ENCODE measurements around the gene TRPV3.
"Not testable (repeated sequence)": the region's sequence is repeated elsewhere in the genome, so short reads cannot be mapped to it uniquely, and the experiment has no call there.

TRPV3 gene

GRCh38 chr17:3557768-3558583 is at the start of gene TRPV3:
TRPV3 (minus strand) TSS chr17:3557812; CDS start chr17:3554850, 2,962 bp downstream.
- no peak for DNase-seq (ENCODE audit: low read depth)

- no peak for DNase-seq (ENCODE audit: low read depth)
Observed at GRCh38 chr17:3603870-3604259, 46.3 kb upstream of the TRPV3 start.

DNA sequence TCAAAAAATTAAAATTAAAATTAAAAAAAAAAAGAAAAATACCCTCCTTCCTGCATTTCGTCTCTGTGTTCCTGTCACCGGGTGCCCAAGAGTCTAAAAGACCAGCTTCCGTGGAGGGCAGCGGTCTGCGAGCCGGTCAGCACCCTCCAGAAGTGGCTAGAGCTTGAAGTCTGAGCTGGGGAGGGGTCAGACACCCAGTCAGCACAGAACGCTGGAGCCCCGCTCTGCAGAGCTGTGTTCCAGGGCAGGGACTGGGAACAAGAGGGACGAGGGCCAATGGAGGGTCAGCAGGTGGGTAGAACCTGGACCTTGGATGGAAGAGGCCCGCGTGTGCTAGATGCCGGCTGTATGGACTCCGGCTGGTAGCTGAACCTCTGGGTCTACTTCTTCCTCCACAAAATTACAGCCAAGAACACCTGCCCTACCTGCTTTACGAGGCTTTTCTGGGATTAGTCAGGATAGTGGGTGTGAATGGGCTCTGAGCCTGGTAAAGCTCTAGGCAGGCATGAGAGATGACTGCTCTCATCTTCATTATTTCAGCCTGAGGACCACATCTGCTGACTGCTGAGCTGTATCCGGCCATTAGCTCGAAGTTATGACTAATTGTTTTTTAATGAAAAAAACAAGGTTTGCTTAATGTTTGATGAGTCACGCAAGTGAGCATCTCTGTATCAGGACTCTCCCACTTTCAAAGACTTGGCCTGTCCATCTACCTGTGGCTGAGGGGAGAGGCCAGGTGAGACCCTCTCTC is 45.7 kb upstream of the TRPV3 start:
- DNase-seq (ENCODE audit: low read depth): peak; percentile 84

GRCh38 chr17:3602499-3602898 is 44.9 kb upstream of the TRPV3 start:
- DNase-seq (ENCODE audit: low read depth): peak; percentile 24

DNA sequence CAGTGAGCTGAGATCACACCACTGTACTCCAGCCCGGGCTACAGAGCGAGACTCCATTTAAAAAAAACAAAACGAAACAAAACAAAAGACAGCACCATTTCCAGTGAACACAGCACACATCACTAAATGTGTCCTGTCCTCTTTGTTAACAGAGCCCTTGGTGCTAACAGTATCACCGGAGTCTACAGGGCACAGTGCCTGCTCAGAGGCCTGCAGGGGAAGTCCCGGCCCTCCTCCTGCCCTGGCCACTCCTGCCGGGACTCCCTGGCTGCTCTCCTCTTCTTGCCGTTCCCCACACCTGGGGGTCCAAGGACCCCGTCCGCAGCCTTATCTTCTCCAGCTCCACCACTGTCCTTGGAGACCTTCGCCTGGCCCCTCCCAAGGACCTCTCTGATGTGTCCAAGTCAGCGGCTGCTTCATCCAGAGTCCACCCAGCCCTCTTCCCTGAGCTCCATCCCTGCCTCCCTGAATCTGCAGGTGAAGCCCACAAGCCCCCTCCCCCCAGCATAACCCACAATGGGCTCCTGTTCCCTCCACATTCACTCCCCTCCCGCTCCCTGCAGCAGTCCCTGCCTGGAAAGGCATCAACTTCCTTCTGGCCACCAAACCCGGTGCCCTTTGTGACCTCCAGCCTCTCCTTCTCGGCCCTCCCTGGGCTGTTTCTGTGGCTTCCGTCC is 43.1 kb upstream of the TRPV3 start:
- DNase-seq (ENCODE audit: low read depth): no peak

DNA sequence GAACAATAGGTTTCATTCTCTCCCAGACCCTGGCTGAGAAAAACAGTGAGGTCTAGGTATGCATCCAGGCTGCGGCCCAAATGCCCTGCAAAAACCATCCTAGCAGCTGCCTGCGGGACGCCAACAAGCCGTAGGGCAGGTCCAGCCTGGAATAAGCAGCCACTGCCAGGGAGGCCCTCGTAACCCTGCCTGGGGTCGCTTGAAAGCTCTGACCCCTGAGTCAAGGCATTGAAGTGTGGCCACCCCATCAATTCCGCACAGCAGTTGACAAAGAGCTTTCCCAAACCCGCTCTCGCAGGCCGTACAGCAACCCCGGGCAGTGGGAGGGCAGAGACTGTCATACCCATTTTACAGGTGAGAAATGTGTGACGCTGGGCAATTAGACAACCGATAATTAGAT is 40.5 kb upstream of the TRPV3 start:
- no peak for DNase-seq (ENCODE audit: low read depth)

DNA sequence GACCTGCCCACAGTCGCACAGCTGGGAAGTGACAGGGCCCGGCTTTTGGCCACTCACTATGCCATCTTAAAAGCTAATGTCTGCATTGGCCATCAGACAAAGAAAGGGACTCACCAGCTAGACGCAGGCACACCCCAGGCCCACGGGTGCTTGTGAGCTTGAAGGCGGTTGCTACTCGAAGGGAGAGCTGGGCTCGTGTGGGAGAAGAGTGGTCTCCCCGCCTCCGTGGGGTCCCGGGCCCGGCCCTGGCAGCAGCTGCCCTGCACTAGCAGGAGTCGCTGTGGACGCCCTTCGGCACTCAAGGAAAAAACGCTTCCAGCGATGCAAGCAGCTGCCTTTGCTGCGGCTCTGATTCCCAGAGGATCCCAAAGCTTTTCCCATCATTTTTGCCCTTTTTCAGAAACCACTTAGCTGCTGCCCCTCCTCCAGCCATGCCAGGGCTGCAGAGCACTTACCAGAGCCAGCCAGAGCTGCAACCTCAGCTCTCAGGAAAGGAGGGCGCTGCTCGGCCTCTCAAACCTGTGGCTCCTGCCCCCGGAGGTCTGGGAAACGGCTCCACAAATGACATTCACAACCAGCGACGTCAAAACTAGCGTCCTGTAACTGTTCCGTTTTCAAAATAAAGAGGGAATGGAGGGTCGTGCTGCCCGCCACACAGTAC is 39.3 kb upstream of the TRPV3 start:
- DNase-seq (ENCODE audit: low read depth): no peak

- no peak for DNase-seq (ENCODE audit: low read depth)
Observed at GRCh38 chr17:3594976-3595375, 37.4 kb upstream of the TRPV3 start.

- DNase-seq (ENCODE audit: low read depth): peak; percentile 18
Observed at GRCh38 chr17:3594051-3594800, 36.6 kb upstream of the TRPV3 start.

DNA sequence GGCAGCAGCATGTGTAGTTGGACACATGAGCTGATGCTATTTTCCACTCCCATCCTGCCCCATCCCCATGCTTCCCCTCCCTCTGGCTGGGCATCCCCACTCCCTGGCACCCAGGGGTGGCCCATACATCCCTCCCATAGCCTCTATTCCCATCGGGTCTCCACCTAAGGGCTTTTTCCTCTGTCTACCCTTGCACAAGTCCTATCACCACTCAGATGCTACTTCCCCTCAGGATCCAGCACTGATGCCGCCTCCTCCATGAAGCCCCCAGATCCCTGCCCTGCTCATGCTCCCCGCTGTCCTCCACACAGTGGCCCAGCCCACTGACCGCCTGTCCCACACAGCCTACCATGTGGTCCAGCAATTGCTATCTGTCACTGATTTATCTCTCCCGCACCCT is 35.8 kb upstream of the TRPV3 start:
- DNase-seq (ENCODE audit: low read depth): no peak

DNA sequence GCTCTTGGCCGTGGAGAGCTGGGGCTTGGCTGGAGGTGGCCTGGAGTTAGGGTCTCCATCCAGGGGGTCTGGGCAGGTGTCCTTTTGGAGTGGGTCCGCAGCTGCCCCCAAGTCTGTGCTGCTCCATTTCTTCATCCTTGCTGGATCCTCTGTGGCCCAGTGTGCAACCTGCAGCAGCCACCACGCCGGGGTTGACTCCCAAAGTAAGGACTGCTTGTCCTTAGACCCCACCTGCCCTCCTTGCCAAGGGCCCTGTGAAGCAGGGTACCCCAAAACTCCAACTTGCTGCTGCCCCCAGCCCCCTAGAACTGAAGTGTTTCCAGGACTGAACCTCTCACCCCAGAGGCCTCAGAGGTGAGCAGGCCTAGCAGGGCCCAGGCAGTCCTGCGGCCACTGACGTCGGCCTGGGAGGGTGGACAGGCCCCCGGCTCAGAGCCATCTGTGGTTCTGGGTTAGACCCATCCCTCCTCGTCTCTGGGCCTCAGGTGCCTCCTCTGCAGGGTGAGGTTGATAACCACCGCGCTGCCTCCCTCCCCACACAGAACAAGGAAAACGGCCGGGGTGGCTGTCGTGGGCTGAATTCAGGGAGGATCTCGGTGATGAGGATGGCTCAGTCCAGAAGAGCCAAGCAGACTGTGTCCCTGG is 34.7 kb upstream of the TRPV3 start:
- no peak for DNase-seq (ENCODE audit: low read depth)

DNA sequence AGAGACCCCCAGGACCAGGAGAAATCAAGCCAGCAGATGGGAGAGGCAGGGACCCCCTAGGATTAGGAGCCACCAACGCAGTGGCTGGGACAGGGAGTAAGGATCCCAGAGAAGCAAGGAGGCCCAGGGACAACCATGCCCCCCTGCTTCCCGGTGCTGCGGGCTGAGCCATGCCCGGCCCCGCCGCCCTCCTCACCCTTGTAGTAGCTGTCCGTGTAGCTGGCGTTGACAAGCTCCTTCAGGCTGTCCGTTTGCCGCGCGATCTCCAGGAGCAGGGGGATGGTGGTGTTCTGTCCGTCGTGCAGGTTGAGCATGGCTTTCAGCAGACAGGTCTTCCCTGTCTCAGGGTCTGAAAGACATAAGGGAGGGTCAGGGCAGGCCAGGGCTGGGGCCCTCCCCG is 33.2 kb upstream of the TRPV3 start:
- no peak for DNase-seq (ENCODE audit: low read depth)

- DNase-seq (ENCODE audit: low read depth): no peak
Observed at GRCh38 chr17:3590231-3590630, 32.6 kb upstream of the TRPV3 start.

GRCh38 chr17:3589784-3590183 is 32.2 kb upstream of the TRPV3 start:
- DNase-seq (ENCODE audit: low read depth): no peak

GRCh38 chr17:3585826-3586225 is 28.2 kb upstream of the TRPV3 start:
- DNase-seq (ENCODE audit: low read depth): no peak

DNA sequence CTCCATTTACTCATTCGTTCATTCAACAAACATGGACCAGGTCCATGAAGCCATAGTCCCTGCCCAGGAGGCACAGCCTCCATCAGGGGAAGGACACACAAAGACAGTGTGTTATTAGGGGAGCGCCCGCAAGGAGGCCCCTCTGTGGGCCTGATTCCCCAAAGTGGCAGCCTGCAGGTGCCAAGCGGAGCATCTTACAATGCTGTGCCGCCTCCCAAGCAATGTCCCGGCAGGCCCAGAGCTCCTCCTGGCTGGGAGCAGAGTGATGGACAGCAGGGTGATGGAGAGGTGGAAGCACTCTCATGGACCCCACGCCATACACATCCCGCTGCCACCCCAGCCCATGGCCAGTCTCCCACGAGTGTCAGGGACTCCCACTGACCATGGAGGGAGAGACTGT is 25.8 kb upstream of the TRPV3 start:
- DNase-seq (ENCODE audit: low read depth): no peak

DNA sequence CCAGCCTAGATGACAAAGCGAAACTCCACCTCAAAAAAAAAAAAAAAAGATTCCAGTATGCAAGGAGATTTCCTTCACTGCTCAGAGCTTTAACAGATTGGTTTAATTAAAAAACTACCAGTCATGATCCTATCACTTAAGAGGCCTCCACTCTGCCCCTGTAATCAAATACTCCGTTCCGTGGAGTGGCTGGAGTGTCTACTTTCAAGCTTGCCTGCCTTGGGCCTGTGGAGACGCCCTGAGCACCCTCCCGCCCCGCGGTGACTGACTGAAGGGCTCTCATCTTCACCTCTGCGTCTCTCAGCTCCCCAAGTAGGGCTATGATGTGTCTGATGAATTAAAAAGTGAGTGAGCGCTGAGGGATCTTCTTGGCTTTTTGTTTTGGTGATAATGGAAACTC is 25.3 kb upstream of the TRPV3 start:
- DNase-seq (ENCODE audit: low read depth): no peak

GRCh38 chr17:3578667-3579066 is 21.1 kb upstream of the TRPV3 start:
- not testable (repeated sequence) for DNase-seq (ENCODE audit: low read depth)

- no peak for DNase-seq (ENCODE audit: low read depth)
Observed at GRCh38 chr17:3576970-3577369, 19.4 kb upstream of the TRPV3 start.

DNA sequence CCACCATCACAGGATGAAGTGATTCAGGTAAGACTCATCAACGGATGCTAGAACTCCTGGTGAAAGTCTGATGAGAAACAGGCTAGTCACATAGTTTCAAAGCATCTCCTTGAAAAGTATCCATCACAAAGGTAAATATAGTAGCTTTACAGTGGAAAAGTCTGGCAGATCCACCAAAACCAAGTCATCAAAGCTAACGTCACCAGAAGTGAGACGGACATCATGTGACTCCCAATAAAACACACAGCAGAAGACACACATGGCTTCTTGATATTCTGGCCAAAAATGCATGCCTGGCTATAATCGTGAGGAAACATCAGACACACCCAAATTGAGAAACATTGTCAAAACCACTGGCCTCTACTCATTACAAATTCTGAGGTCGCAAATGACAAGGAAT is 17.9 kb upstream of the TRPV3 start:
- DNase-seq (ENCODE audit: low read depth): peak; percentile 75

DNA sequence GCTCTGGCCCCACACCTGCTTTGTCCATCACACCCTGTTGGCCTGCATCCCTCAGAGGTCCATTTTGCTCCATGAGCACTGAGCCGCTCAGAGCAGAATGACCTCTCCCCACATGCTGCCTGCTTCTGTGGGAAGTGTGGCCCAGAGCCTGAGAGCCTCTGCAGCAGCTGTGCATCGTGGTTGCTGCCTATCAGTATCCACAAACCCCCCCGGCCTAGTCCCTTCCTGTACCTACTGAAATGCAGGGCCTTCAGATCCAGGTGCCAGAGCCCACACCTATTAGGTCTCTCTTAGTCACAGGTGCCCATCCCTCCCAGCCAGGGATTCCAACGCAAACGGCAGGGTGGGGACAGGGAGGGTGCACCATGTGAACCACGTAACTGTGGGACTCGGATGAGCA is 16.6 kb upstream of the TRPV3 start:
- DNase-seq (ENCODE audit: low read depth): no peak
